GM13976 (cell line): ENCODE data around the gene KIR3DL1.

Experiments
- DNase-seq: peaks from one replicate; pipeline ENCODE4 v3.0.0; 2012; ENCODE audit warnings: low spot score
- CTCF ChIP-seq: IDR thresholded peaks from 2 replicates; pipeline ENCODE4 v1.5.1; 2012; ENCODE audit warnings: borderline replicate concordance, mild to moderate bottlenecking; ENCODE audit not compliant: insufficient read depth; ENCODE audit errors: extremely low read depth, missing control alignments, control extremely low read depth
- in situ Hi-C: fragments of 300-500 bp; cut with MboI; formaldehyde crosslinking; loops from one replicate; pipeline ENCODE4 v1.12.0; 2022; ENCODE audit warnings: low sequenced_read_pairs, mixed read lengths, inconsistent platforms; ENCODE audit not compliant: unreplicated experiment

The KIR3DL1 gene

GRCh38 chr19:54791476-54791875 is 24.8 kb upstream of the KIR3DL1 start:
- in situ Hi-C loops = no loop called here
- no peak for DNase-seq
- TF ChIP-seq CTCF = no peak

GRCh38 chr19:54792814-54793213 is 23.5 kb upstream of the KIR3DL1 start:
- in situ Hi-C loops = no loop called here
- no peak for TF ChIP-seq CTCF
- DNase-seq = peak; percentile 52

- no peak for TF ChIP-seq CTCF
- in situ Hi-C loops = no loop called here
- DNase-seq = no peak
Measured at GRCh38 chr19:54795758-54796157, 20.5 kb upstream of the KIR3DL1 start.

- in situ Hi-C loops = no loop called here
- TF ChIP-seq CTCF = no peak
- DNase-seq = no peak
Measured at GRCh38 chr19:54803410-54803809, 12.9 kb upstream of the KIR3DL1 start, which contains the start of gene KIR2DL4. KIR2DL4 (plus strand) TSS chr19:54803610; CDS start chr19:54803652, 42 bp downstream.

- no peak for DNase-seq
- TF ChIP-seq CTCF = no peak
Measured at GRCh38 chr19:54804101-54804500, 12.2 kb upstream of the KIR3DL1 start.

GRCh38 chr19:54804571-54804970 is 11.7 kb upstream of the KIR3DL1 start:
- no peak for TF ChIP-seq CTCF
- in situ Hi-C loops = no loop called here
- DNase-seq = no peak

More at GRCh38 chr19:54804101-54804500, 12.2 kb upstream of the KIR3DL1 start:
- in situ Hi-C loops = no loop called here
